ENCODE data around the gene CBR1. TPM values are rescaled to one million over a fixed set of nuclear protein-coding genes. Genes with fewer than 3 reads are reported as not detected.

The CBR1 gene
- total and polyA plus RNA-seq, 9 of the 15 experiments (the other 6 are each of a cell fraction or from before 2014, with no cell fraction given) = 2.5 to 33.8 (median 15.1) TPM

GRCh38 chr21:36063375-36064084, 6.3 kb upstream of the CBR1 start (continued):
- TF ChIP-seq MXD1 (CRISPR knock-in tag; IDR thresholded peaks at IDR 0.05; ENCODE audit: borderline replicate concordance, poor library complexity, severe bottlenecking) = no peak

- H3K36me3 ChIP-seq (ENCODE audit: control insufficient read depth, insufficient read depth, low read length) = no peaks in the 10 kb centered on the region
- no peaks in the 10 kb centered on the region for H3K27me3 ChIP-seq (ENCODE audit: control insufficient read depth in 2 of 2, insufficient read depth in 2 of 2, low read length in 2 of 2)
- ChIA-PET CTCF (ENCODE audit: low intra/inter-chr PET ratio) (no interaction called here), POLR2A (no interaction called here)
- ATAC-seq = no peak
- BruUV-seq (replicated peaks) = no TSS peak
- H3K4me2 ChIP-seq (ENCODE audit: insufficient read depth, low read length) = no peak overlapping the region
- in situ Hi-C loops (cut with MboI) (no loop called here), intact Hi-C loops (cut with micrococcal nuclease) (loop anchor here (5.0 kb wide), 1 partner anchor 48 kb away; no protein-coding TSS in a partner anchor)
- H3K27ac ChIP-seq (ENCODE audit: extremely low read depth, low read depth, low read length) = no peak overlapping the region
- no peaks in the 10 kb centered on the region for H4K20me1 ChIP-seq (replicated peaks; ENCODE audit: control insufficient read depth, insufficient read depth, low read length)
- no peak overlapping the region for H3K4me3 ChIP-seq
- DNase-seq (ENCODE audit: extremely low read depth in 1 of 4, low spot score in 3 of 4) = no peak
- H3K9me3 ChIP-seq (replicated peaks; ENCODE audit: control insufficient read depth, insufficient read depth, low read depth, low read length) = peaks cover 4% of the 10 kb centered on the region
- no peaks in the 10 kb centered on the region for H3K9me1 ChIP-seq (ENCODE audit: control insufficient read depth, insufficient read depth, low read length)
- 0 out of 2 replicates have a peak, but pooled peaks have one; percentile 0 for TF ChIP-seq ARID1B (IDR thresholded peaks at IDR 0.05)
- TF ChIP-seq SRSF1 (IDR thresholded peaks at IDR 0.05; ENCODE audit: low read depth, low read length) = no peak
- TF ChIP-seq SNAPC5 (CRISPR knock-in tag; IDR thresholded peaks at IDR 0.05) = no peak
- TF ChIP-seq ESRRA (IDR thresholded peaks at IDR 0.05; ENCODE audit: borderline replicate concordance, low read depth) = no peak
- 0 out of 2 replicates have a peak, but pooled peaks have one; percentile 4 for TF ChIP-seq C11orf30 (IDR thresholded peaks at IDR 0.05; ENCODE audit: low read depth)
- TF ChIP-seq MAFG (tag; conservative IDR thresholded peaks at IDR 0.05) = peak; percentile 49; the same call in 1 of the 2 replicates
- peaks cover 9% of the 10 kb centered on the region; the same call in 2 of the 3 replicates for H3K79me2 ChIP-seq (ENCODE audit: control insufficient read depth, insufficient read depth, low read length)
- 67% methylated on average over 4 of the region's 4 CpGs for WGBS (ENCODE audit: insufficient coverage, low coverage, missing lambda C conversion rate)
- peaks cover 13 to 14% of the 10 kb centered on the region in 2 experiments; a peak in 4 of 5 replicates for H3K4me1 ChIP-seq (replicated peaks in 1 of 2; ENCODE audit: control insufficient read depth in 2 of 2, insufficient read depth in 2 of 2, low read length in 2 of 2)
- H3K9ac ChIP-seq (ENCODE audit: insufficient read depth in 1 of 2, low read depth in 2 of 2, low read length in 2 of 2) = no peak overlapping the region
- FAIRE-seq = no peak
- peak overlapping the region; percentile 47 for H2AFZ ChIP-seq (ENCODE audit: low read depth, low read length)
Observed at GRCh38 chr21:36064085-36064460, 5.8 kb upstream of the CBR1 start.

Data from K562 (cell line).